D721Med (cell line): ENCODE results near the gene TBC1D8.
"Not testable (repeated sequence)": the region's sequence is repeated elsewhere in the genome, so short reads cannot be mapped to it uniquely, and the experiment has no call there.

Source experiments
- DNase-seq: peaks from one replicate; pipeline ENCODE4 v3.0.0; 2011; ENCODE audit warnings: low spot score; ENCODE audit not compliant: insufficient read length
- FAIRE-seq: peaks from 2 replicates; lab custom pipeline; 2011; peaks lifted over from hg19 to GRCh38; lab: Jason Lieb, UNC
- CTCF ChIP-seq: IDR thresholded peaks from 2 replicates; pipeline ENCODE4 v1.5.1; 2012; ENCODE audit warnings: mild to moderate bottlenecking, control low read depth; ENCODE audit not compliant: insufficient read depth; ENCODE audit errors: missing control alignments

Gene TBC1D8

GRCh38 chr2:101053117-101053516, 98.1 kb downstream of the TBC1D8 start:
- no peak for TF ChIP-seq CTCF
- no peak for FAIRE-seq
- DNase-seq = no peak

GRCh38 chr2:101052147-101052546, 99.0 kb downstream of the TBC1D8 start:
- no peak for FAIRE-seq
- DNase-seq = no peak
- TF ChIP-seq CTCF = no peak

- not testable (repeated sequence) for DNase-seq, FAIRE-seq
Measured at GRCh38 chr2:101050886-101051285, 100.3 kb downstream of the TBC1D8 start.

- no peak for FAIRE-seq
- no peak for DNase-seq
- no peak for TF ChIP-seq CTCF
Measured at GRCh38 chr2:101048756-101049155, 102.4 kb downstream of the TBC1D8 start.

- TF ChIP-seq CTCF = no peak
- no peak for DNase-seq
- FAIRE-seq = no peak
Measured at GRCh38 chr2:101047774-101048173, 103.4 kb downstream of the TBC1D8 start.

- DNase-seq = no peak
- TF ChIP-seq CTCF = no peak
- FAIRE-seq = no peak
Measured at GRCh38 chr2:101047075-101047766, 104.0 kb downstream of the TBC1D8 start.

- no peak for FAIRE-seq
- no peak for TF ChIP-seq CTCF
- DNase-seq = no peak
Measured at GRCh38 chr2:101045330-101045729, 105.9 kb downstream of the TBC1D8 start.
